Caco-2 (cell line): ENCODE results near the gene PEDS1. TPM values are rescaled to one million over a fixed set of nuclear protein-coding genes. Genes with fewer than 3 reads are reported as not detected.

Experiments used
- BruUV-seq: library from RNA; stranded (reverse); fragments of 400-500 nt; replicated peaks from 2 replicates; lab custom pipeline; 2021; lab: Mats Ljungman, UMichigan
- CTCF ChIA-PET: fragments of 300-600 bp; sonication (Branson Sonifier 250); formaldehyde crosslinking; loops from one replicate; lab custom pipeline; 2022; ENCODE audit warnings: antibody characterized with exemption; lab: Charles Lee
- POLR2A ChIA-PET: fragments of 300-600 bp; sonication (Branson Sonifier 250); formaldehyde crosslinking; loops from one replicate; lab custom pipeline; 2022; ENCODE audit warnings: antibody characterized with exemption; lab: Charles Lee
- DNase-seq, 2 experiments: peaks; one replicate each; pipeline versions ENCODE4 v3.0.0 to v3.0.0-alpha.2; 2020 to 2022
- H3K27me3 ChIP-seq: replicated peaks from 2 replicates; pipeline ENCODE4 v1.6.0; 2011; ENCODE audit warnings: low read length; ENCODE audit not compliant: control insufficient read depth, insufficient read depth
- H3K36me3 ChIP-seq: 2 replicates; pipeline ENCODE4 v1.5.1; 2011; ENCODE audit warnings: low read length; ENCODE audit not compliant: control insufficient read depth, insufficient read depth
- H3K4me1 ChIP-seq: fragments of 250-450 bp; sonication (Bioruptor Pico); 2 replicates; pipeline ENCODE4 v1.5.1; 2020; ENCODE audit warnings: mild to moderate bottlenecking
- H3K4me3 ChIP-seq: 2 replicates; pipeline ENCODE4 v1.5.1; 2011; ENCODE audit warnings: low read depth, mild to moderate bottlenecking, control low read depth, low read length
- H3K9me3 ChIP-seq: fragments of 250-450 bp; sonication (Bioruptor Pico); 2 replicates; pipeline ENCODE4 v1.5.1; 2020; ENCODE audit warnings: mild to moderate bottlenecking, moderate library complexity
- H3K27ac Mint-ChIP-seq: one replicate; pipeline ENCODE4 v1.8.0; 2022; ENCODE audit warnings: mixed read lengths; ENCODE audit not compliant: unreplicated experiment
- H3K27me3 Mint-ChIP-seq: one replicate; pipeline ENCODE4 v1.8.0; 2022; ENCODE audit warnings: mixed read lengths; ENCODE audit not compliant: insufficient read depth, unreplicated experiment
- H3K36me3 Mint-ChIP-seq: one replicate; pipeline ENCODE4 v1.8.0; 2022; ENCODE audit warnings: mild to moderate bottlenecking, mixed read lengths; ENCODE audit not compliant: insufficient read depth, unreplicated experiment
- H3K4me1 Mint-ChIP-seq: one replicate; pipeline ENCODE4 v1.8.0; 2022; ENCODE audit warnings: low read depth, mixed read lengths; ENCODE audit not compliant: unreplicated experiment
- H3K4me3 Mint-ChIP-seq: one replicate; pipeline ENCODE4 v1.8.0; 2022; ENCODE audit warnings: mild to moderate bottlenecking, moderate library complexity, mixed read lengths; ENCODE audit not compliant: unreplicated experiment
- H3K9me3 Mint-ChIP-seq: one replicate; pipeline ENCODE4 v1.8.0; 2022; ENCODE audit warnings: mixed read lengths; ENCODE audit not compliant: unreplicated experiment
- intact Hi-C: fragments of 100-400 bp; cut with micrococcal nuclease; formaldehyde crosslinking; loops from one replicate; pipeline ENCODE4 v1.10.0; 2022; ENCODE audit not compliant: unreplicated experiment
- total RNA-seq: library from RNA; stranded (reverse); gene quantifications from 2 replicates; pipeline ENCODE4 v1.2.3, GENCODE V29; 2022
- TF ChIP-seq, protein P1 (sequence below), 2 experiments: fragments of 200-600 bp in 1 of 2; IDR thresholded peaks; 1 replicate in 1 of 2; 2 replicates in 1 of 2; pipeline versions ENCODE4 v1.5.1 to v1.8.0; 2011 to 2022; ENCODE audit warnings: antibody characterized with exemption in 1 of 2, control low read depth in 1 of 2, inconsistent platforms in 1 of 2, low read depth in 1 of 2, low read length in 1 of 2, mild to moderate bottlenecking in 1 of 2, moderate library complexity in 1 of 2; ENCODE audit not compliant: insufficient read depth in 1 of 2, severe bottlenecking in 1 of 2, unreplicated experiment in 1 of 2

PEDS1 gene
- total RNA-seq, 1 experiment from 2014 or later = 78.3 TPM

DNA sequence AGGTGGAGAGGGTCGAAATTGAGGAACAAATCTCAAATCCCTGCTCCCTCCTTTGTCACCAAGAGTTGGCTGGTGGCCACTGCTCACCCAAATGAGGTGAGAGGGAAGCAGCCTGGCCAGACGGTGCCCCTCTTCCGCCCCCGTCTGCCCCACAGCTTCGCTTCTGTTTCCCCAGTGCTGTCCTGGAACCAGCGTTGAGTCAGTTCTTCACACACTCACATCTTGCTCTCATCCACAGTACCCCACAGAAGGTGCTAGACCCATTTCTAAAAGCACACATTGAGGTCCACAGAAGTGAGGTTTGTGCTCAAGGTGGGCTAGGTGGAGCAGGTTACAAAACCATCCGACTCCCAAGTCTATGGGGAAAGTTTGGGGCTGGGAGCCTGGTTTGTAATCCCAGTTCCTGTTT is 40.9 kb upstream of the PEDS1 start:
- Histone ChIP-seq H3K27me3 (no peaks in the 10 kb centered on the region), H3K36me3 (peaks cover 2% of the 10 kb centered on the region; the same call in 1 of the 2 replicates), H3K4me1 (peaks cover 26% of the 10 kb centered on the region), H3K4me3 (no peak overlapping the region), H3K9me3 (no peaks in the 10 kb centered on the region)
- BruUV-seq = no TSS peak
- no peaks in the 10 kb centered on the region for H3K27me3 Mint-ChIP-seq
- ChIA-PET POLR2A (no interaction called here), CTCF (no interaction called here)
- H3K4me3 Mint-ChIP-seq = peak overlapping the region; percentile 94
- H3K4me1 Mint-ChIP-seq = peaks cover 42% of the 10 kb centered on the region
- H3K9me3 Mint-ChIP-seq = no peaks in the 10 kb centered on the region
- peaks cover 81% of the 10 kb centered on the region for H3K36me3 Mint-ChIP-seq
- intact Hi-C loops = loop anchor here (5.0 to 10.0 kb wide), 2 partner anchors 193 to 570 kb away; no protein-coding TSS in a partner anchor
- TF ChIP-seq, protein P1, sequence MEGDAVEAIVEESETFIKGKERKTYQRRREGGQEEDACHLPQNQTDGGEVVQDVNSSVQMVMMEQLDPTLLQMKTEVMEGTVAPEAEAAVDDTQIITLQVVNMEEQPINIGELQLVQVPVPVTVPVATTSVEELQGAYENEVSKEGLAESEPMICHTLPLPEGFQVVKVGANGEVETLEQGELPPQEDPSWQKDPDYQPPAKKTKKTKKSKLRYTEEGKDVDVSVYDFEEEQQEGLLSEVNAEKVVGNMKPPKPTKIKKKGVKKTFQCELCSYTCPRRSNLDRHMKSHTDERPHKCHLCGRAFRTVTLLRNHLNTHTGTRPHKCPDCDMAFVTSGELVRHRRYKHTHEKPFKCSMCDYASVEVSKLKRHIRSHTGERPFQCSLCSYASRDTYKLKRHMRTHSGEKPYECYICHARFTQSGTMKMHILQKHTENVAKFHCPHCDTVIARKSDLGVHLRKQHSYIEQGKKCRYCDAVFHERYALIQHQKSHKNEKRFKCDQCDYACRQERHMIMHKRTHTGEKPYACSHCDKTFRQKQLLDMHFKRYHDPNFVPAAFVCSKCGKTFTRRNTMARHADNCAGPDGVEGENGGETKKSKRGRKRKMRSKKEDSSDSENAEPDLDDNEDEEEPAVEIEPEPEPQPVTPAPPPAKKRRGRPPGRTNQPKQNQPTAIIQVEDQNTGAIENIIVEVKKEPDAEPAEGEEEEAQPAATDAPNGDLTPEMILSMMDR (IDR thresholded peaks at IDR 0.05; ENCODE audit: insufficient read depth in 1 of 2, low read depth in 1 of 2, low read length in 1 of 2, severe bottlenecking in 1 of 2, unreplicated experiment in 1 of 2) = no peak
- H3K27ac Mint-ChIP-seq = peak overlapping the region; percentile 99
- DNase-seq = no peak

DNA sequence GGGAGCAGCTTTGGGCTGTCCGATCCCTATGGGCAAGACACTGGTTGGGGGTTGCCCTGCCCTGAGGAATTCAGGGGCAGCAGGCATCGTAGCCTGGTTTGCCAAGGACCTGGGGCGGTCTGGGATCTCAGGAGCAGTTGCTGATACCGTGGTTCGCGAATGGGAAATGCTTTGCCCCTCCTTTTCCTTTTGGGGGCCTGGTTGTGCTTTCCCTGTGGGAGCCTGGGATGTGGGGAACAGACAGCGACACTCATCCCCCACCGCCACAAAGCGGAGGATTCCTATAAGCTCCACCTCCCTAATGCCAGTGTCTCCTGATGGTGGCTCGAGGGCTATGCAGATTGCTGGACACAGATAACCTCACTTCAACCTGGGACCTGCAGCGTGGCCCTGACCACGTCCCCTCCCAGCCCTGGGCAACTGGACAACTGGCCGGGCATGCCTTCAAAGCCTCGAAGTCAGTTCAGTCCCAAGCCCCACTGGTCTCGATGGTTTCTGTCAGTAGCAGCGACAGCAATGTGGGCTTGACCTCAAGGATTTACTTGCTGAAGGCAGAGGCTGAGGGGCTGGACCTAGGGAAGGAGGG is 40.4 kb upstream of the PEDS1 start:
- H3K9me3 ChIP-seq = no peaks in the 10 kb centered on the region
- no peak for DNase-seq
- H3K27me3 ChIP-seq = no peaks in the 10 kb centered on the region
- no peaks in the 10 kb centered on the region for H3K27me3 Mint-ChIP-seq
- TF ChIP-seq, protein P1 (IDR thresholded peaks at IDR 0.05; ENCODE audit: insufficient read depth in 1 of 2, low read depth in 1 of 2, low read length in 1 of 2, severe bottlenecking in 1 of 2, unreplicated experiment in 1 of 2) = no peak
- peaks cover 2% of the 10 kb centered on the region; the same call in 1 of the 2 replicates for H3K36me3 ChIP-seq
- peaks cover 44% of the 10 kb centered on the region for H3K4me1 Mint-ChIP-seq
- POLR2A ChIA-PET = no interaction called here
- H3K9me3 Mint-ChIP-seq = no peaks in the 10 kb centered on the region
- H3K27ac Mint-ChIP-seq = peak overlapping the region; percentile 99
- peak overlapping the region; percentile 94 for H3K4me3 Mint-ChIP-seq
- BruUV-seq = no TSS peak
- H3K36me3 Mint-ChIP-seq = peaks cover 81% of the 10 kb centered on the region
- H3K4me3 ChIP-seq = no peak overlapping the region
- intact Hi-C loops = loop anchor here (5.0 to 10.0 kb wide), 2 partner anchors 193 to 571 kb away; no protein-coding TSS in a partner anchor
- peaks cover 31% of the 10 kb centered on the region for H3K4me1 ChIP-seq
- CTCF ChIA-PET = no interaction called here

- H3K27ac Mint-ChIP-seq = peak overlapping the region; percentile 99
- Histone ChIP-seq H3K36me3 (peaks cover 2% of the 10 kb centered on the region; the same call in 1 of the 2 replicates), H3K9me3 (no peaks in the 10 kb centered on the region), H3K4me3 (peak overlapping the region; percentile 96), H3K4me1 (peaks cover 37% of the 10 kb centered on the region), H3K27me3 (no peaks in the 10 kb centered on the region)
- BruUV-seq = no TSS peak
- peaks cover 77% of the 10 kb centered on the region for H3K36me3 Mint-ChIP-seq
- intact Hi-C loops = loop anchor here (5.0 to 10.0 kb wide), 2 partner anchors 194 to 571 kb away; no protein-coding TSS in a partner anchor
- TF ChIP-seq, protein P1 (IDR thresholded peaks at IDR 0.05; ENCODE audit: insufficient read depth in 1 of 2, low read depth in 1 of 2, low read length in 1 of 2, severe bottlenecking in 1 of 2, unreplicated experiment in 1 of 2) = peak in 1 of 2 experiments; percentile 4
- peak in 1 of 2 experiments; percentile 65 for DNase-seq
- no peaks in the 10 kb centered on the region for H3K27me3 Mint-ChIP-seq
- H3K4me3 Mint-ChIP-seq = peak overlapping the region; percentile 94
- no peaks in the 10 kb centered on the region for H3K9me3 Mint-ChIP-seq
- peaks cover 49% of the 10 kb centered on the region for H3K4me1 Mint-ChIP-seq
- ChIA-PET CTCF (interaction anchor here (0.6 kb wide), 1 partner anchor 14 kb away, joined by 3 read pairs; no protein-coding TSS in a partner anchor), POLR2A (no interaction called here)
Measured at GRCh38 chr20:50193199-50193835, 39.8 kb upstream of the PEDS1 start.
